HepG2 (cell line): Measurements from ENCODE around the gene PSORS1C1. TPM values are rescaled to one million over a fixed set of nuclear protein-coding genes. Genes with fewer than 3 reads are reported as not detected.

Source experiments
- ATAC-seq: fragments of 200-7000 bp; cut with Tn5 transposase; 3 replicates; pipeline ENCODE4 v1.9.1; 2020; ENCODE audit warnings: mild to moderate bottlenecking, moderate library complexity
- BruUV-seq: library from RNA; stranded (reverse); fragments of 400-500 nt; replicated peaks from 2 replicates; lab custom pipeline; 2021; lab: Mats Ljungman, UMichigan
- CTCF ChIA-PET: fragments of 300-600 bp; formaldehyde crosslinking; extraction: SDS; loops from one replicate; lab custom pipeline; 2021; ENCODE audit warnings: low total read pairs, inconsistent platforms, low intra/inter-chr PET ratio; lab: Yijun Ruan, JAX
- POLR2A ChIA-PET: fragments of 350-600 bp; sonication (Branson Sonifier 250); formaldehyde crosslinking; loops from one replicate; lab custom pipeline; 2020; ENCODE audit warnings: antibody characterized with exemption, inconsistent platforms; lab: Yijun Ruan, JAX
- DNase-seq: peaks from one replicate; pipeline ENCODE4 v3.0.0-alpha.2; 2015; ENCODE audit warnings: low spot score
- FAIRE-seq: peaks from 3 replicates; lab custom pipeline; 2011; peaks lifted over from hg19 to GRCh38; lab: Jason Lieb, UNC
- H2AFZ ChIP-seq: one replicate; pipeline ENCODE4 v1.6.1; 2011; ENCODE audit warnings: low read length, inconsistent platforms
- H3K27ac ChIP-seq: fragments of 300-600 bp; 3 replicates; pipeline ENCODE4 v1.8.0; 2011; ENCODE audit warnings: mixed run types, mild to moderate bottlenecking, mixed read lengths, low read length, inconsistent platforms; ENCODE audit not compliant: insufficient read depth; ENCODE audit errors: extremely low read length
- H3K27me3 ChIP-seq, 2 experiments: fragments of 200-600 bp in 1 of 2; 2 replicates in 1 of 2; 3 replicates in 1 of 2; pipeline versions ENCODE4 v1.6.0 to v1.8.0; 2011; ENCODE audit warnings: low read length in 2 of 2, mild to moderate bottlenecking in 2 of 2, moderate library complexity in 2 of 2, inconsistent platforms in 1 of 2; ENCODE audit not compliant: insufficient read depth in 2 of 2, control insufficient read depth in 1 of 2
- H3K36me3 ChIP-seq, 2 experiments: fragments of 200-600 bp in 1 of 2; replicated peaks in 1 of 2; 2 replicates in 1 of 2; 3 replicates in 1 of 2; pipeline versions ENCODE4 v1.5.1 to v1.8.0; 2011; ENCODE audit warnings: low read length in 2 of 2, inconsistent platforms in 1 of 2; ENCODE audit not compliant: insufficient read depth in 2 of 2, control insufficient read depth in 1 of 2
- H3K4me1 ChIP-seq: 2 replicates; pipeline ENCODE4 v1.5.1; 2012; ENCODE audit warnings: low read length, inconsistent platforms; ENCODE audit not compliant: insufficient read depth
- H3K4me2 ChIP-seq: 2 replicates; pipeline ENCODE4 v1.6.0; 2011; ENCODE audit warnings: low read depth, low read length, inconsistent platforms
- H3K4me3 ChIP-seq, 3 experiments: fragments of 200-600 bp in 1 of 3; sonication (generic), shearing (Covaris generic) in 1 of 3; replicated peaks in 1 of 3; 2 replicates each; pipeline ENCODE4 v1.5.1; 2011 to 2016; ENCODE audit warnings: low read length in 3 of 3, inconsistent platforms in 2 of 3, low read depth in 2 of 3, mild to moderate bottlenecking in 2 of 3, control low read depth in 1 of 3, mixed read lengths in 1 of 3; ENCODE audit not compliant: insufficient read depth in 1 of 3
- H3K79me2 ChIP-seq: one replicate; pipeline ENCODE4 v1.6.1; 2011; ENCODE audit warnings: low read length, inconsistent platforms; ENCODE audit not compliant: insufficient read depth
- H3K9ac ChIP-seq: 2 replicates; pipeline ENCODE4 v1.6.0; 2011; ENCODE audit warnings: mild to moderate bottlenecking, low read depth, low read length, inconsistent platforms; ENCODE audit not compliant: insufficient read depth
- H3K9me3 ChIP-seq: 2 replicates; pipeline ENCODE4 v1.5.1; 2012; ENCODE audit warnings: mild to moderate bottlenecking, low read length
- H4K20me1 ChIP-seq: 2 replicates; pipeline ENCODE4 v1.6.0; 2011; ENCODE audit warnings: inconsistent platforms, mild to moderate bottlenecking, low read length, moderate library complexity; ENCODE audit not compliant: insufficient read depth
- CBX2 ChIP-seq, 2 experiments: fragments of 200-600 bp in 1 of 2; sonication (generic); formaldehyde crosslinking in 1 of 2; IDR thresholded peaks; 2 replicates each; pipeline versions ENCODE4 v1.7.0 to v1.8.1; 2018 to 2022; ENCODE audit warnings: low read depth in 2 of 2, low read length in 1 of 2, mild to moderate bottlenecking in 1 of 2, missing genetic modification reagents in 1 of 2
- ERF ChIP-seq: IDR thresholded peaks from 2 replicates; pipeline ENCODE4 v1.6.1; 2018; ENCODE audit warnings: missing biosample characterization, missing genetic modification reagents
- HOXA7 ChIP-seq: sonication (generic); formaldehyde crosslinking; IDR thresholded peaks from 2 replicates; pipeline ENCODE4 v1.8.1; 2022; ENCODE audit warnings: mild to moderate bottlenecking, missing genetic modification reagents, moderate library complexity
- KMT2A ChIP-seq: sonication (generic); formaldehyde crosslinking; IDR thresholded peaks from 2 replicates; pipeline ENCODE4 v1.4.0; 2020; ENCODE audit warnings: missing genetic modification reagents
- TBP ChIP-seq: sonication (generic); formaldehyde crosslinking; IDR thresholded peaks from 2 replicates; pipeline ENCODE4 v1.5.0; 2020; ENCODE audit warnings: missing genetic modification reagents
- ZFP62 ChIP-seq: sonication (generic); formaldehyde crosslinking; IDR thresholded peaks from 2 replicates; pipeline ENCODE4 v1.4.0; 2020; ENCODE audit warnings: missing genetic modification reagents
- ZNF17 ChIP-seq: sonication (generic); formaldehyde crosslinking; IDR thresholded peaks from 2 replicates; pipeline ENCODE4 v1.5.0; 2020; ENCODE audit warnings: mild to moderate bottlenecking, missing genetic modification reagents
- ZNF589 ChIP-seq: sonication (generic); formaldehyde crosslinking; conservative IDR thresholded peaks from 2 replicates; pipeline ENCODE4 v1.8.0; 2022; ENCODE audit warnings: mild to moderate bottlenecking, moderate library complexity, missing genetic modification reagents
- WGBS: methylation state at CpG from one replicate; pipeline ENCODE4 v1.1.6; 2017; ENCODE audit warnings: low lambda C conversion rate; 5-methylcytosine and 5-hydroxymethylcytosine counted together
- in situ Hi-C: cut with HindIII; loops from 2 replicates; pipeline ENCODE4 v1.10.0; 2017; ENCODE audit warnings: low pct_unique_long_range_greater_than_20kb; ENCODE audit not compliant: extremely low pct_ligation_motif_present
- intact Hi-C: fragments of 100-400 bp; cut with micrococcal nuclease; formaldehyde crosslinking; loops from one replicate; pipeline ENCODE4 v1.10.0; 2022; ENCODE audit not compliant: unreplicated experiment
- polyA plus RNA-seq, 8 experiments: library from polyadenylated mRNA; depleted of rRNA in 3 of 8; stranded (reverse) in 7 of 8; unstranded in 1 of 8; fragments of >200 nt; fragmentation: Illumina TruSeq in 4 of 8; extraction: Trizol in 4 of 8; gene quantifications; 2 replicates each; pipeline versions ENCODE4 v1.2.1 to v1.2.3, GENCODE V29; 2011 to 2016; ENCODE audit warnings: low read depth in 4 of 8, missing spikeins in 1 of 8, mixed read lengths in 1 of 8; ENCODE audit not compliant: insufficient read depth in 1 of 8
- total RNA-seq, 5 experiments: library from RNA; depleted of rRNA; stranded (reverse); fragments of >200 nt; fragmentation: Illumina TruSeq; extraction: Trizol; gene quantifications; 2 replicates each; pipeline ENCODE4 v1.2.3, GENCODE V29; 2016; ENCODE audit warnings: low read depth in 1 of 5
- TF ChIP-seq, protein P1 (sequence below): sonication (generic); formaldehyde crosslinking; IDR thresholded peaks from 2 replicates; pipeline ENCODE4 v1.4.0; 2020; ENCODE audit warnings: missing genetic modification reagents, borderline replicate concordance
- TF ChIP-seq, protein P2 (sequence below): sonication (generic); formaldehyde crosslinking; IDR thresholded peaks from 2 replicates; pipeline ENCODE4 v1.4.0; 2020; ENCODE audit warnings: missing genetic modification reagents
- TF ChIP-seq, protein P3 (sequence below): sonication (generic); formaldehyde crosslinking; IDR thresholded peaks from 2 replicates; pipeline ENCODE4 v1.4.0; 2020; ENCODE audit warnings: missing genetic modification reagents

Gene PSORS1C1
- total and polyA plus RNA-seq, 2 of the 13 experiments (the other 11 are each of a cell fraction or from before 2014, with no cell fraction given): 0.01 to 0.02 TPM

DNA sequence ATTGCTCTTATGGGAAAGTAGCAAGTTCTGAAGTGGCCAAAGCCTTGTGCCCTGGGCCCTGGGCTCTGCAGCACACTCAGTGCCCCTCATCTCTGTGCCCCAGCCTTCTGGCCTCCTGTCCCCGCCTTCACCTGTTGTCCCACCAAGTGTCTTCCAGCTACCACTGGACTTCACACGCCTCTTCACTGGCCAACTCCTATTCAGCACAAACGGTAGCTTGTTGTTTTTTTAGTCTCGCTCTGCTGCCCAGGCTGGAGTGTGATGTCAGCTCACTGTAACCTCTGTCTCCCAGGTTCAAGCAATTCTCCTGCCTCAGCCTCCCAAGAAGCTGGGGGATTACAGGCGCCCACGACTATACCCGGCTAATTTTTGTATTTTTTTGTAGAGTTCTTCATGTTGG is 38.2 kb downstream of the PSORS1C1 start:
- peaks cover 11% of the 10 kb centered on the region for H3K4me1 ChIP-seq
- H3K9me3 ChIP-seq: no peaks in the 10 kb centered on the region
- CTCF ChIA-PET: no interaction called here
- no peak overlapping the region for H3K27ac ChIP-seq
- H3K79me2 ChIP-seq: no peaks in the 10 kb centered on the region
- H4K20me1 ChIP-seq: no peaks in the 10 kb centered on the region
- FAIRE-seq (no peak), ATAC-seq (no peak), DNase-seq (no peak)
- no TSS peak for BruUV-seq
- POLR2A ChIA-PET: no interaction called here
- no peak overlapping the region for H3K4me2 ChIP-seq
- no peak overlapping the region for H2AFZ ChIP-seq
- TF ChIP-seq ERF (CRISPR knock-in tag) (no peak), ZFP62 (no peak), ZNF589 (CRISPR knock-in tag) (no peak), HOXA7 (CRISPR knock-in tag) (no peak), ZNF17 (no peak), KMT2A (CRISPR knock-in tag) (no peak), TBP (no peak), CBX2 (IDR thresholded peaks at IDR 0.05; ENCODE audit: low read depth, low read length) (no peak), CBX2 (CRISPR knock-in tag; IDR thresholded peaks at IDR 0.05; ENCODE audit: low read depth) (no peak)
- TF ChIP-seq, protein P1, sequence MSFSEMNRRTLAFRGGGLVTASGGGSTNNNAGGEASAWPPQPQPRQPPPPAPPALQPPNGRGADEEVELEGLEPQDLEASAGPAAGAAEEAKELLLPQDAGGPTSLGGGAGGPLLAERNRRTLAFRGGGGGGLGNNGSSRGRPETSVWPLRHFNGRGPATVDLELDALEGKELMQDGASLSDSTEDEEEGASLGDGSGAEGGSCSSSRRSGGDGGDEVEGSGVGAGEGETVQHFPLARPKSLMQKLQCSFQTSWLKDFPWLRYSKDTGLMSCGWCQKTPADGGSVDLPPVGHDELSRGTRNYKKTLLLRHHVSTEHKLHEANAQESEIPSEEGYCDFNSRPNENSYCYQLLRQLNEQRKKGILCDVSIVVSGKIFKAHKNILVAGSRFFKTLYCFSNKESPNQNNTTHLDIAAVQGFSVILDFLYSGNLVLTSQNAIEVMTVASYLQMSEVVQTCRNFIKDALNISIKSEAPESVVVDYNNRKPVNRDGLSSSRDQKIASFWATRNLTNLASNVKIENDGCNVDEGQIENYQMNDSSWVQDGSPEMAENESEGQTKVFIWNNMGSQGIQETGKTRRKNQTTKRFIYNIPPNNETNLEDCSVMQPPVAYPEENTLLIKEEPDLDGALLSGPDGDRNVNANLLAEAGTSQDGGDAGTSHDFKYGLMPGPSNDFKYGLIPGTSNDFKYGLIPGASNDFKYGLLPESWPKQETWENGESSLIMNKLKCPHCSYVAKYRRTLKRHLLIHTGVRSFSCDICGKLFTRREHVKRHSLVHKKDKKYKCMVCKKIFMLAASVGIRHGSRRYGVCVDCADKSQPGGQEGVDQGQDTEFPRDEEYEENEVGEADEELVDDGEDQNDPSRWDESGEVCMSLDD: no peak
- TF ChIP-seq, protein P2, sequence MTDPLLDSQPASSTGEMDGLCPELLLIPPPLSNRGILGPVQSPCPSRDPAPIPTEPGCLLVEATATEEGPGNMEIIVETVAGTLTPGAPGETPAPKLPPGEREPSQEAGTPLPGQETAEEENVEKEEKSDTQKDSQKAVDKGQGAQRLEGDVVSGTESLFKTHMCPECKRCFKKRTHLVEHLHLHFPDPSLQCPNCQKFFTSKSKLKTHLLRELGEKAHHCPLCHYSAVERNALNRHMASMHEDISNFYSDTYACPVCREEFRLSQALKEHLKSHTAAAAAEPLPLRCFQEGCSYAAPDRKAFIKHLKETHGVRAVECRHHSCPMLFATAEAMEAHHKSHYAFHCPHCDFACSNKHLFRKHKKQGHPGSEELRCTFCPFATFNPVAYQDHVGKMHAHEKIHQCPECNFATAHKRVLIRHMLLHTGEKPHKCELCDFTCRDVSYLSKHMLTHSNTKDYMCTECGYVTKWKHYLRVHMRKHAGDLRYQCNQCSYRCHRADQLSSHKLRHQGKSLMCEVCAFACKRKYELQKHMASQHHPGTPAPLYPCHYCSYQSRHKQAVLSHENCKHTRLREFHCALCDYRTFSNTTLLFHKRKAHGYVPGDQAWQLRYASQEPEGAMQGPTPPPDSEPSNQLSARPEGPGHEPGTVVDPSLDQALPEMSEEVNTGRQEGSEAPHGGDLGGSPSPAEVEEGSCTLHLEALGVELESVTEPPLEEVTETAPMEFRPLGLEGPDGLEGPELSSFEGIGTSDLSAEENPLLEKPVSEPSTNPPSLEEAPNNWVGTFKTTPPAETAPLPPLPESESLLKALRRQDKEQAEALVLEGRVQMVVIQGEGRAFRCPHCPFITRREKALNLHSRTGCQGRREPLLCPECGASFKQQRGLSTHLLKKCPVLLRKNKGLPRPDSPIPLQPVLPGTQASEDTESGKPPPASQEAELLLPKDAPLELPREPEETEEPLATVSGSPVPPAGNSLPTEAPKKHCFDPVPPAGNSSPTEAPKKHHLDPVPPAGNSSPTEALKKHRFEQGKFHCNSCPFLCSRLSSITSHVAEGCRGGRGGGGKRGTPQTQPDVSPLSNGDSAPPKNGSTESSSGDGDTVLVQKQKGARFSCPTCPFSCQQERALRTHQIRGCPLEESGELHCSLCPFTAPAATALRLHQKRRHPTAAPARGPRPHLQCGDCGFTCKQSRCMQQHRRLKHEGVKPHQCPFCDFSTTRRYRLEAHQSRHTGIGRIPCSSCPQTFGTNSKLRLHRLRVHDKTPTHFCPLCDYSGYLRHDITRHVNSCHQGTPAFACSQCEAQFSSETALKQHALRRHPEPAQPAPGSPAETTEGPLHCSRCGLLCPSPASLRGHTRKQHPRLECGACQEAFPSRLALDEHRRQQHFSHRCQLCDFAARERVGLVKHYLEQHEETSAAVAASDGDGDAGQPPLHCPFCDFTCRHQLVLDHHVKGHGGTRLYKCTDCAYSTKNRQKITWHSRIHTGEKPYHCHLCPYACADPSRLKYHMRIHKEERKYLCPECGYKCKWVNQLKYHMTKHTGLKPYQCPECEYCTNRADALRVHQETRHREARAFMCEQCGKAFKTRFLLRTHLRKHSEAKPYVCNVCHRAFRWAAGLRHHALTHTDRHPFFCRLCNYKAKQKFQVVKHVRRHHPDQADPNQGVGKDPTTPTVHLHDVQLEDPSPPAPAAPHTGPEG (CRISPR knock-in tag): no peak
- TF ChIP-seq, protein P3, sequence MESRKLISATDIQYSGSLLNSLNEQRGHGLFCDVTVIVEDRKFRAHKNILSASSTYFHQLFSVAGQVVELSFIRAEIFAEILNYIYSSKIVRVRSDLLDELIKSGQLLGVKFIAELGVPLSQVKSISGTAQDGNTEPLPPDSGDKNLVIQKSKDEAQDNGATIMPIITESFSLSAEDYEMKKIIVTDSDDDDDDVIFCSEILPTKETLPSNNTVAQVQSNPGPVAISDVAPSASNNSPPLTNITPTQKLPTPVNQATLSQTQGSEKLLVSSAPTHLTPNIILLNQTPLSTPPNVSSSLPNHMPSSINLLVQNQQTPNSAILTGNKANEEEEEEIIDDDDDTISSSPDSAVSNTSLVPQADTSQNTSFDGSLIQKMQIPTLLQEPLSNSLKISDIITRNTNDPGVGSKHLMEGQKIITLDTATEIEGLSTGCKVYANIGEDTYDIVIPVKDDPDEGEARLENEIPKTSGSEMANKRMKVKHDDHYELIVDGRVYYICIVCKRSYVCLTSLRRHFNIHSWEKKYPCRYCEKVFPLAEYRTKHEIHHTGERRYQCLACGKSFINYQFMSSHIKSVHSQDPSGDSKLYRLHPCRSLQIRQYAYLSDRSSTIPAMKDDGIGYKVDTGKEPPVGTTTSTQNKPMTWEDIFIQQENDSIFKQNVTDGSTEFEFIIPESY: no peak
- H3K27me3 ChIP-seq: no peaks in the 10 kb centered on the region
- peaks cover 3 to 26% of the 10 kb centered on the region in 2 experiments; a peak in 4 of 5 replicates for H3K36me3 ChIP-seq
- no peak overlapping the region for H3K4me3 ChIP-seq
- WGBS: 92% methylated on average over 7 of the region's 7 CpGs
- H3K9ac ChIP-seq: no peak overlapping the region
- in situ Hi-C loops: no loop called here
- intact Hi-C loops: no loop called here
